Trophoblast cell (in vitro differentiated cells and primary cell): ENCODE measurements around the gene CMKLR1.

ENCODE experiments used
- DNase-seq, 2 donors: peaks; one replicate each; pipeline ENCODE4 v3.0.0-alpha.2; 2016
- H2AFZ ChIP-seq: 2 replicates; pipeline ENCODE4 v1.6.1; 2013; ENCODE audit warnings: low read length, moderate library complexity, mild to moderate bottlenecking; ENCODE audit not compliant: insufficient read depth, poor library complexity
- H2AK5ac ChIP-seq: 2 replicates; pipeline ENCODE4 v1.6.1; 2013; ENCODE audit warnings: mild to moderate bottlenecking, low read length
- H2BK120ac ChIP-seq: 2 replicates; pipeline ENCODE4 v1.6.1; 2013; ENCODE audit warnings: low read length, mild to moderate bottlenecking, moderate library complexity; ENCODE audit not compliant: insufficient read depth, poor library complexity
- H2BK12ac ChIP-seq: 2 replicates; pipeline ENCODE4 v1.6.1; 2013; ENCODE audit warnings: mild to moderate bottlenecking, low read length, moderate library complexity
- H2BK5ac ChIP-seq: 2 replicates; pipeline ENCODE4 v1.6.1; 2013; ENCODE audit warnings: low read length, low read depth, moderate library complexity, mild to moderate bottlenecking; ENCODE audit not compliant: poor library complexity
- H3K14ac ChIP-seq: 2 replicates; pipeline ENCODE4 v1.6.1; 2013; ENCODE audit warnings: mild to moderate bottlenecking, low read length
- H3K18ac ChIP-seq: 2 replicates; pipeline ENCODE4 v1.6.1; 2013; ENCODE audit warnings: mild to moderate bottlenecking, low read length
- H3K23ac ChIP-seq: 2 replicates; pipeline ENCODE4 v1.6.1; 2013; ENCODE audit warnings: low read length
- H3K27ac ChIP-seq: 2 replicates; pipeline ENCODE4 v1.5.1; 2013; ENCODE audit warnings: low read depth, mild to moderate bottlenecking, inconsistent platforms, low read length, moderate library complexity
- H3K27me3 ChIP-seq: 2 replicates; pipeline ENCODE4 v1.6.1; 2013; ENCODE audit warnings: inconsistent platforms, mild to moderate bottlenecking, low read length, moderate library complexity; ENCODE audit not compliant: insufficient read depth
- H3K36me3 ChIP-seq, 2 experiments: 1 replicate in 1 of 2; 2 replicates in 1 of 2; pipeline ENCODE4 v1.6.1; 2013; ENCODE audit warnings: low read length in 2 of 2, mild to moderate bottlenecking in 2 of 2, moderate library complexity in 1 of 2; ENCODE audit not compliant: insufficient read depth in 2 of 2, control insufficient read depth in 1 of 2
- H3K4ac ChIP-seq: 2 replicates; pipeline ENCODE4 v1.6.1; 2013; ENCODE audit warnings: low read depth, mild to moderate bottlenecking, low read length, moderate library complexity
- H3K4me1 ChIP-seq, 2 experiments: 1 replicate in 1 of 2; 2 replicates in 1 of 2; pipeline ENCODE4 v1.6.1; 2013; ENCODE audit warnings: low read length in 2 of 2, mild to moderate bottlenecking in 2 of 2, moderate library complexity in 1 of 2; ENCODE audit not compliant: insufficient read depth in 2 of 2, control insufficient read depth in 1 of 2
- H3K4me2 ChIP-seq: 2 replicates; pipeline ENCODE4 v1.6.1; 2013; ENCODE audit warnings: inconsistent platforms, mild to moderate bottlenecking, low read length, moderate library complexity
- H3K4me3 ChIP-seq: 2 replicates; pipeline ENCODE4 v1.5.1; 2013; ENCODE audit warnings: mild to moderate bottlenecking, low read depth, low read length, inconsistent platforms
- H3K79me1 ChIP-seq: one replicate; pipeline ENCODE4 v1.6.1; 2013; ENCODE audit warnings: low read length
- H3K79me2 ChIP-seq: 2 replicates; pipeline ENCODE4 v1.6.1; 2013; ENCODE audit warnings: low read length, mild to moderate bottlenecking; ENCODE audit not compliant: control insufficient read depth, insufficient read depth, poor library complexity
- H3K9ac ChIP-seq: 2 replicates; pipeline ENCODE4 v1.6.1; 2013; ENCODE audit warnings: mild to moderate bottlenecking, low read length
- H3K9me3 ChIP-seq: 2 replicates; pipeline ENCODE4 v1.6.1; 2013; ENCODE audit warnings: low read depth, mild to moderate bottlenecking, control low read depth, inconsistent platforms, low read length; ENCODE audit not compliant: insufficient read depth
- H4K12ac ChIP-seq: 2 replicates; pipeline ENCODE4 v1.6.1; 2013; ENCODE audit warnings: low read depth, mild to moderate bottlenecking, low read length, moderate library complexity
- H4K8ac ChIP-seq: 2 replicates; pipeline ENCODE4 v1.6.1; 2013; ENCODE audit warnings: low read depth, mild to moderate bottlenecking, low read length, moderate library complexity
- H4K91ac ChIP-seq: one replicate; pipeline ENCODE4 v1.6.1; 2013; ENCODE audit warnings: low read depth, mild to moderate bottlenecking, low read length, moderate library complexity
- WGBS: extraction: QIAGEN DNeasy Blood & Tissue Kit; methylation state at CpG from one replicate; pipeline ENCODE4 v1.1.7; 2013; ENCODE audit warnings: missing lambda C conversion rate; ENCODE audit not compliant: insufficient read length, insufficient coverage; ENCODE audit errors: extremely low coverage; 5-methylcytosine and 5-hydroxymethylcytosine counted together

CMKLR1 gene

DNA sequence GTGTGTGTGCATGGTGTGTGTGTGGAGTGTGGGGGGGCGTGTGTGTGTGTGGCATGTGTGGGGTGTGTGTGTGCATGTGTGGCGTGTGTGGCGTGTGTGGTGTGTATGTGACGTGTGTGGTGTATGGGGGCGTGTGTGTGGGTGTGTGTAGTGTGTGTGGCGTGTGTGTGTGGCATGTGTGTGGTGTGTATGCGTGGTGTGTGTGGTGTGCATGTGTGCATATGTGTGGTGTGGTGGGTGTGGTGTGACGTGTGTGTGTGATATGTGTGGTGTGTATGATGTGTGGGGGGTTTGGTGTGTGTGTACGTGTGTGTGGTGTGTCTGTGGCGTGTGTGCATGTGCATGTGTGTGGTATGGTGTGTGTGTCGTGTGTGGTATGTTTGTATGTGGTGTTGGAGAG is 24.1 kb upstream of the CMKLR1 start:
- H4K12ac ChIP-seq = no peak overlapping the region
- no peak overlapping the region for H3K14ac ChIP-seq
- peak overlapping the region; percentile 38 for H3K23ac ChIP-seq
- no peaks in the 10 kb centered on the region for H3K79me1 ChIP-seq
- H4K91ac ChIP-seq = no peak overlapping the region
- H4K8ac ChIP-seq = no peak overlapping the region
- no peak for DNase-seq
- H3K18ac ChIP-seq = no peak overlapping the region
- H3K4ac ChIP-seq = no peak overlapping the region
- H3K79me2 ChIP-seq = no peaks in the 10 kb centered on the region
- H3K9me3 ChIP-seq = peaks cover 6% of the 10 kb centered on the region
- no peak overlapping the region for H3K9ac ChIP-seq
- H2AK5ac ChIP-seq = no peak overlapping the region
- no peak overlapping the region for H2BK12ac ChIP-seq
- 100% methylated on average over 7 of the region's 11 CpGs for WGBS
- no peak overlapping the region for H3K4me2 ChIP-seq
- H3K4me1 ChIP-seq = peaks cover 6% of the 10 kb centered on the region in 2 experiments
- H2BK5ac ChIP-seq = no peak overlapping the region
- no peak overlapping the region for H2AFZ ChIP-seq
- no peak overlapping the region for H2BK120ac ChIP-seq
- H3K36me3 ChIP-seq = no peaks in the 10 kb centered on the region
- H3K4me3 ChIP-seq = peak overlapping the region; percentile 30
- no peaks in the 10 kb centered on the region for H3K27me3 ChIP-seq
- no peak overlapping the region for H3K27ac ChIP-seq

DNA sequence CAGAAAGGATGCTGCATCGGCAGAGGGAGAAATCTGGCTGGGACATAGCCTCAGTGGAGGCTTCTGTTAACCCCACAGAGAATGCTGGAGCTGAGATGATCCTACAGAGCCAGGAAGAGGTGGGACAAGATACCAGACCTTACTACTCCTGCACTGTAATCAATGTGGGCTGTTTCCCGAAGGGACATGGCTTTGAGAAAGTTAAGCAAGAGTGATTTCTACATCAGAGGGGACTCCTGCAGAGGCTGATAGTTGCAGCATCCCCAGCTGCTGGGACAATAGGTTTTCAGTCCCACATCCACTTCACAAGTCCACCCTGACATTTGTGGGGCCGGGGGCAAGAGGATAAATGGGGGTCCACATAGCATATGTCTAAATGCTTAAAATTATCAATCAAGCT is 22.5 kb upstream of the CMKLR1 start:
- H2BK120ac ChIP-seq = no peak overlapping the region
- no peak overlapping the region for H2BK12ac ChIP-seq
- H3K14ac ChIP-seq = no peak overlapping the region
- H4K8ac ChIP-seq = no peak overlapping the region
- no peak overlapping the region for H3K27ac ChIP-seq
- H3K4ac ChIP-seq = no peak overlapping the region
- no peak overlapping the region for H4K12ac ChIP-seq
- no peak overlapping the region for H4K91ac ChIP-seq
- H2AK5ac ChIP-seq = no peak overlapping the region
- H3K79me1 ChIP-seq = no peaks in the 10 kb centered on the region
- H3K4me2 ChIP-seq = no peak overlapping the region
- no peak overlapping the region for H2BK5ac ChIP-seq
- H3K9ac ChIP-seq = no peak overlapping the region
- peaks cover 9% of the 10 kb centered on the region in 2 experiments for H3K4me1 ChIP-seq
- H3K9me3 ChIP-seq = peaks cover 6% of the 10 kb centered on the region
- no peaks in the 10 kb centered on the region for H3K36me3 ChIP-seq
- H3K18ac ChIP-seq = no peak overlapping the region
- no peak overlapping the region for H2AFZ ChIP-seq
- no peaks in the 10 kb centered on the region for H3K27me3 ChIP-seq
- H3K23ac ChIP-seq = no peak overlapping the region
- H3K4me3 ChIP-seq = no peak overlapping the region
- DNase-seq = no peak
- WGBS = no CpG with 5 or more reads among the region's 3 CpGs
- H3K79me2 ChIP-seq = no peaks in the 10 kb centered on the region

DNA sequence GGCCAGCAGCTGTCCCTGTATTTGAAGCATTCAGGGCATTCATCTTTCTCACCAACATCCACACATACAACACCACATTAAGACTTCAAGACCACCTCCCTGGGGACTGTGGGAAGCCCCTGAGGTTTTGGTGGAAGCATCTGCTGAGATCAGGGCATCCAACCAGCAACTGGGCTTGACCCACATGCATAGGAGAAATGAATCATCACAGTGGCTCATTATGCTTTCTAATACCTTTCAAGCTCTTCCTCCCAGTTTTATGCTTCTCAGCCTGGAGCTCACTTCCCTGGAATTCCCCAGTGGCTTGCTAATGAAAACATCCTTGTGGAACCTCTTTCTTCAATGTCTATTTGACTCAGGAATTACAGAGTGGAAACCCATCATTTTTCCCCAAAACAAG is 21.4 kb upstream of the CMKLR1 start:
- Histone ChIP-seq H2AFZ (no peak overlapping the region), H2AK5ac (no peak overlapping the region), H3K9ac (no peak overlapping the region), H3K18ac (no peak overlapping the region), H3K14ac (no peak overlapping the region), H3K23ac (no peak overlapping the region), H2BK5ac (no peak overlapping the region), H3K4ac (no peak overlapping the region), H2BK120ac (no peak overlapping the region), H3K27me3 (no peaks in the 10 kb centered on the region), H3K79me1 (no peaks in the 10 kb centered on the region), H3K36me3 (no peaks in the 10 kb centered on the region), H3K4me3 (no peak overlapping the region), H3K4me1 (peaks cover 9% of the 10 kb centered on the region in 2 experiments), H3K9me3 (peaks cover 6% of the 10 kb centered on the region), H4K8ac (no peak overlapping the region), H3K27ac (no peak overlapping the region), H2BK12ac (no peak overlapping the region), H3K79me2 (no peaks in the 10 kb centered on the region), H3K4me2 (no peak overlapping the region), H4K91ac (no peak overlapping the region), H4K12ac (no peak overlapping the region)
- DNase-seq = peak in 1 of 2 donors; percentile 43

DNA sequence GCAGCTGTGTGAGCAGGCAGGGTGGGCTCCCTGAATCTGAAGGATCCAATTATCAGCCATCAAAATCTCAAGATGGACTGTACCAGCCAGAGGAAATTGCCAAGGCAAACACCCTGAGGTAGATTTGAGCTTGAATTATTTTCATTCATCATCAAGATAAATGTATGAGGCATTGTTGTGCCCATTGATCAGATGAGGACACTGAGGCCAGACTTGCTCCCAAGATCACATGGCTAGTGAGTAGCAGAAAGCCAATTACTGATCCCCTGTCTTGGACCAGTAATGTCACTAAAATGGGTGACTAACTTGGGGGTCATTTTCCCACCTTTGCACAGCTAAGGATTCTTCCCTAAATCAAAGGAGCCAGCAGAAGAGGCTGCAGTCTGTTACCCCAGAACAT is 20.9 kb upstream of the CMKLR1 start:
- H3K9ac ChIP-seq = no peak overlapping the region
- H3K4me2 ChIP-seq = no peak overlapping the region
- H3K18ac ChIP-seq = no peak overlapping the region

More for the DNA sequence above, 20.9 kb upstream of the CMKLR1 start:
- no peaks in the 10 kb centered on the region for H3K36me3 ChIP-seq
- no peak overlapping the region for H4K8ac ChIP-seq
- no peaks in the 10 kb centered on the region for H3K27me3 ChIP-seq
- no peak overlapping the region for H3K27ac ChIP-seq
- no peak overlapping the region for H2BK12ac ChIP-seq
- H3K23ac ChIP-seq = no peak overlapping the region
- H4K91ac ChIP-seq = no peak overlapping the region
- H3K9me3 ChIP-seq = peaks cover 6% of the 10 kb centered on the region
- no peaks in the 10 kb centered on the region for H3K79me1 ChIP-seq
- no peak overlapping the region for H2AFZ ChIP-seq
- no peak overlapping the region for H3K4me3 ChIP-seq
- no peak overlapping the region for H2AK5ac ChIP-seq
- H3K14ac ChIP-seq = no peak overlapping the region
- H4K12ac ChIP-seq = no peak overlapping the region
- no peak overlapping the region for H2BK5ac ChIP-seq
- peaks cover 9% of the 10 kb centered on the region in 2 experiments for H3K4me1 ChIP-seq
- H3K4ac ChIP-seq = no peak overlapping the region
- no peaks in the 10 kb centered on the region for H3K79me2 ChIP-seq
- no peak for DNase-seq
- H2BK120ac ChIP-seq = no peak overlapping the region
